Activated CD4-positive, alpha-beta memory T cell treated with anti-CD3 and anti-CD28 coated beads, Interleukin-2, amount 10 ng/mL, durations not matched to agents 7 days and 5 days (primary cell): ENCODE results near the gene MTMR2. TPM values are rescaled to one million over a fixed set of nuclear protein-coding genes. Genes with fewer than 3 reads are reported as not detected.

Source experiments
- CTCF ChIA-PET: fragments of 350-600 bp; sonication (Branson Sonifier 250); formaldehyde crosslinking; loops from one replicate; lab custom pipeline; 2021; ENCODE audit warnings: antibody characterized with exemption, inconsistent platforms; lab: Charles Lee
- POLR2A ChIA-PET: fragments of 350-600 bp; sonication (Branson Sonifier 250); formaldehyde crosslinking; loops from one replicate; lab custom pipeline; 2021; ENCODE audit warnings: antibody characterized with exemption; lab: Charles Lee
- DNase-seq: peaks from one replicate; pipeline ENCODE4 v3.0.0-alpha.2; 2020
- H3K27ac Mint-ChIP-seq: one replicate; pipeline ENCODE4 v1.8.0; 2021; ENCODE audit warnings: mild to moderate bottlenecking, mixed read lengths
- H3K27me3 Mint-ChIP-seq: one replicate; pipeline ENCODE4 v1.8.0; 2021; ENCODE audit warnings: mixed read lengths
- H3K36me3 Mint-ChIP-seq: one replicate; pipeline ENCODE4 v1.8.0; 2021; ENCODE audit warnings: low read depth, mixed read lengths
- H3K4me1 Mint-ChIP-seq: one replicate; pipeline ENCODE4 v1.8.0; 2021; ENCODE audit warnings: mixed read lengths
- H3K4me3 Mint-ChIP-seq: one replicate; pipeline ENCODE4 v1.8.0; 2021; ENCODE audit warnings: mild to moderate bottlenecking, mixed read lengths
- H3K9me3 Mint-ChIP-seq: one replicate; pipeline ENCODE4 v1.8.0; 2021; ENCODE audit warnings: mixed read lengths
- total RNA-seq, 2 experiments: library from RNA; stranded (reverse); gene quantifications; one replicate each; pipeline ENCODE4 v1.2.3, GENCODE V29; 2021

MTMR2 gene
- total RNA-seq, 2 experiments from 2014 or later = 16.1 to 19.0 TPM

GRCh38 chr11:95926726-95927125 lies 2.8 kb upstream of the MTMR2 start:
- Mint-ChIP-seq H3K9me3 (peaks cover 7% of the 10 kb centered on the region), H3K4me1 (peaks cover 25% of the 10 kb centered on the region), H3K27me3 (peaks cover 7% of the 10 kb centered on the region), H3K27ac (no peak overlapping the region), H3K4me3 (no peak overlapping the region), H3K36me3 (peaks cover 7% of the 10 kb centered on the region)
- ChIA-PET CTCF (no interaction called here), POLR2A (no interaction called here)
- no peak for DNase-seq

- peaks cover 7% of the 10 kb centered on the region for H3K36me3 Mint-ChIP-seq
- CTCF ChIA-PET = interaction anchor here (0.7 kb wide), 1 partner anchor 96 kb away, joined by 3 read pairs; no protein-coding TSS in a partner anchor
Measured at GRCh38 chr11:95925011-95925410, 1.1 kb upstream of the MTMR2 start.

GRCh38 chr11:95924414-95924760 lies 480 bp upstream of the MTMR2 start:
- Mint-ChIP-seq H3K36me3 (peaks cover 7% of the 10 kb centered on the region), H3K27ac (peak overlapping the region; percentile 77), H3K9me3 (no peaks in the 10 kb centered on the region), H3K27me3 (no peaks in the 10 kb centered on the region), H3K4me3 (peak overlapping the region; percentile 97), H3K4me1 (peaks cover 25% of the 10 kb centered on the region)
- no peak for DNase-seq
- ChIA-PET POLR2A (interaction anchor here (1.0 to 1.5 kb wide), 5 partner anchors 56 to 419 kb away, joined by 3 to 4 read pairs (median 3); partner anchors contain the start of genes CEP57, FAM76B and MAML2), CTCF (interaction anchor here (0.6 to 1.2 kb wide), 2 partner anchors 13 to 469 kb away, joined by 3 to 4 read pairs; no protein-coding TSS in a partner anchor)

More at GRCh38 chr11:95925011-95925410, 1.1 kb upstream of the MTMR2 start:
- H3K4me3 Mint-ChIP-seq = peak overlapping the region; percentile 16
- DNase-seq = no peak
- peaks cover 25% of the 10 kb centered on the region for H3K4me1 Mint-ChIP-seq
- H3K9me3 Mint-ChIP-seq = no peaks in the 10 kb centered on the region
- POLR2A ChIA-PET = interaction anchor here (1.0 to 1.5 kb wide), 4 partner anchors 55 to 418 kb away, joined by 3 to 4 read pairs (median 3); partner anchors contain the start of genes CEP57 and MAML2
- no peak overlapping the region for H3K27ac Mint-ChIP-seq
- H3K27me3 Mint-ChIP-seq = no peaks in the 10 kb centered on the region

GRCh38 chr11:95923439-95923727 lies 524 bp downstream of the MTMR2 start:
- peak overlapping the region; percentile 62 for H3K27ac Mint-ChIP-seq
- H3K4me3 Mint-ChIP-seq = peak overlapping the region; percentile 97
- H3K9me3 Mint-ChIP-seq = no peaks in the 10 kb centered on the region
- no peaks in the 10 kb centered on the region for H3K27me3 Mint-ChIP-seq
- peaks cover 25% of the 10 kb centered on the region for H3K4me1 Mint-ChIP-seq
- peaks cover 7% of the 10 kb centered on the region for H3K36me3 Mint-ChIP-seq
- ChIA-PET POLR2A (interaction anchor here (1.2 to 1.3 kb wide), 3 partner anchors 19 to 134 kb away, joined by 3 to 4 read pairs (median 4); partner anchors contain the start of genes CEP57 and FAM76B), CTCF (interaction anchor here (0.7 to 1.2 kb wide), 2 partner anchors 12 to 60 kb away, joined by 3 to 4 read pairs; no protein-coding TSS in a partner anchor)
- no peak for DNase-seq

GRCh38 chr11:95922536-95923438 lies 1.1 kb downstream of the MTMR2 start:
- no peaks in the 10 kb centered on the region for H3K27me3 Mint-ChIP-seq
- ChIA-PET POLR2A (interaction anchor here (1.2 to 1.3 kb wide), 3 partner anchors 20 to 133 kb away, joined by 3 to 4 read pairs (median 4); partner anchors contain the start of genes CEP57 and FAM76B), CTCF (interaction anchor here (0.6 to 1.7 kb wide), 5 partner anchors 11 to 420 kb away, joined by 3 to 7 read pairs (median 4); partner anchors contain the start of gene MAML2)
- peaks cover 25% of the 10 kb centered on the region for H3K4me1 Mint-ChIP-seq
- peak overlapping the region; percentile 97 for H3K4me3 Mint-ChIP-seq
- DNase-seq = no peak
- peaks cover 7% of the 10 kb centered on the region for H3K36me3 Mint-ChIP-seq
- H3K9me3 Mint-ChIP-seq = no peaks in the 10 kb centered on the region
- peak overlapping the region; percentile 62 for H3K27ac Mint-ChIP-seq

GRCh38 chr11:95922099-95922498 lies 1.8 kb downstream of the MTMR2 start:
- ChIA-PET POLR2A (interaction anchor here (0.9 kb wide), 1 partner anchor 133 kb away, joined by 4 read pairs; the partner anchor contains the start of gene FAM76B), CTCF (interaction anchor here (1.5 to 1.7 kb wide), 2 partner anchors 417 to 421 kb away, joined by 4 to 7 read pairs; partner anchors contain the start of gene MAML2)
- DNase-seq = no peak
- Mint-ChIP-seq H3K4me3 (peak overlapping the region; percentile 46), H3K4me1 (peaks cover 25% of the 10 kb centered on the region), H3K27me3 (no peaks in the 10 kb centered on the region), H3K27ac (no peak overlapping the region), H3K36me3 (peaks cover 7% of the 10 kb centered on the region), H3K9me3 (no peaks in the 10 kb centered on the region)

- Mint-ChIP-seq H3K4me1 (peaks cover 25% of the 10 kb centered on the region), H3K27me3 (no peaks in the 10 kb centered on the region), H3K36me3 (peaks cover 7% of the 10 kb centered on the region), H3K9me3 (no peaks in the 10 kb centered on the region), H3K4me3 (no peak overlapping the region), H3K27ac (no peak overlapping the region)
- ChIA-PET POLR2A (no interaction called here), CTCF (interaction anchor here (1.1 to 1.7 kb wide), 2 partner anchors 93 to 419 kb away, joined by 3 to 4 read pairs; no protein-coding TSS in a partner anchor)
- no peak for DNase-seq
Measured at GRCh38 chr11:95920460-95921105, 3.3 kb downstream of the MTMR2 start.

- H3K27me3 Mint-ChIP-seq = no peaks in the 10 kb centered on the region
- DNase-seq = no peak
- ChIA-PET POLR2A (no interaction called here), CTCF (no interaction called here)
- peaks cover 7% of the 10 kb centered on the region for H3K36me3 Mint-ChIP-seq
- H3K4me1 Mint-ChIP-seq = peaks cover 18% of the 10 kb centered on the region
- H3K9me3 Mint-ChIP-seq = no peaks in the 10 kb centered on the region
- H3K4me3 Mint-ChIP-seq = no peak overlapping the region
- no peak overlapping the region for H3K27ac Mint-ChIP-seq
Measured at GRCh38 chr11:95919514-95919913, 4.4 kb downstream of the MTMR2 start.

GRCh38 chr11:95918720-95919119 lies 5.2 kb downstream of the MTMR2 start:
- Mint-ChIP-seq H3K36me3 (peaks cover 3% of the 10 kb centered on the region), H3K4me1 (peaks cover 13% of the 10 kb centered on the region), H3K9me3 (no peaks in the 10 kb centered on the region), H3K27me3 (no peaks in the 10 kb centered on the region), H3K27ac (no peak overlapping the region), H3K4me3 (no peak overlapping the region)
- ChIA-PET POLR2A (no interaction called here), CTCF (no interaction called here)
- DNase-seq = no peak

GRCh38 chr11:95918056-95918455 lies 5.9 kb downstream of the MTMR2 start:
- Mint-ChIP-seq H3K9me3 (no peaks in the 10 kb centered on the region), H3K4me1 (peaks cover 11% of the 10 kb centered on the region), H3K36me3 (no peaks in the 10 kb centered on the region), H3K27me3 (no peaks in the 10 kb centered on the region), H3K4me3 (no peak overlapping the region), H3K27ac (no peak overlapping the region)
- no peak for DNase-seq
- ChIA-PET CTCF (no interaction called here), POLR2A (no interaction called here)

GRCh38 chr11:95917193-95918036 lies 6.5 kb downstream of the MTMR2 start:
- no peaks in the 10 kb centered on the region for H3K27me3 Mint-ChIP-seq
- peaks cover 9% of the 10 kb centered on the region for H3K4me1 Mint-ChIP-seq
- no peak for DNase-seq
- H3K27ac Mint-ChIP-seq = no peak overlapping the region
- H3K9me3 Mint-ChIP-seq = no peaks in the 10 kb centered on the region
- ChIA-PET CTCF (no interaction called here), POLR2A (no interaction called here)
- H3K36me3 Mint-ChIP-seq = no peaks in the 10 kb centered on the region
- H3K4me3 Mint-ChIP-seq = no peak overlapping the region

GRCh38 chr11:95916049-95916448 lies 7.9 kb downstream of the MTMR2 start:
- ChIA-PET POLR2A (no interaction called here), CTCF (interaction anchor here (0.9 kb wide), 1 partner anchor 18 kb away, joined by 3 read pairs; no protein-coding TSS in a partner anchor)
- Mint-ChIP-seq H3K9me3 (no peaks in the 10 kb centered on the region), H3K4me3 (no peak overlapping the region), H3K27ac (no peak overlapping the region), H3K36me3 (no peaks in the 10 kb centered on the region), H3K4me1 (peaks cover 6% of the 10 kb centered on the region), H3K27me3 (no peaks in the 10 kb centered on the region)
- no peak for DNase-seq
